Measurements from ENCODE around the gene DNAI2.

DNAI2 gene

DNA sequence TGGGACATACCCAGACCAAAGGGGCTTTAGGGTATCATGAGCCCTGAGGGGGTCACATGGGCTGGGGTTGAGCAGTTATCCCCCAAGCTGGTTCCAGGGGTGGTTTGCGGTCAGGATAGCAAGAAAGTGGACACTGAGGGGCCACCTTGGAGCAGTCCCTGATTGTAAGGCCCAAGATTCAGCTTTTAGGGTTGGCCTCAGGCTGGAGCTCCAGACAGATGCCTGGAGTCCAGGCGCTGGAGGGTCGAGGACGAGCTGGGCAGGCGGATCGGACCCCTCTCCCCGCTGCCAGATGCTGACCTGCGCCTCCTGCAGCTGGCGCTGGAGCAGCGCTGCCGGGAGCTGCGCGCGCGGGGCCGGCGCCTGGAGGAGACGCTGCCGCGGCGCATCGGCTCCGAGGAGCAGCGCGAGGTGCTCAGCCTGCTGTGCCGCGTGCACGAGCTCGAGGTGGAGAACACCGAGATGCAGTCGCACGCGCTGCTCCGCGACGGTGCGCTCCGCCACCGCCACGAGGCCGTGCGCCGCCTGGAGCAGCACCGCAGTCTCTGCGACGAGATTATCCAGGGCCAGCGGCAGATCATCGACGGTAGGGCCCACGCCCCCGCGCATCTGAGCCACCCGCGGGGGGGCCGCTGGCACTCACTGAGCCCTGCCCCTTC lies 77.6 kb downstream of the DNAI2 start:
- H3K27ac ChIP-seq (ENCODE audit: low read length): no peak overlapping the region
- H3K9me3 ChIP-seq (ENCODE audit: control insufficient read depth in 2 of 2, low read length in 2 of 2): no peaks in the 10 kb centered on the region
- H3K9ac ChIP-seq (ENCODE audit: low read length in 2 of 2): no peak overlapping the region
- H3K4me1 ChIP-seq (ENCODE audit: control insufficient read depth, insufficient read depth, low read length): no peaks in the 10 kb centered on the region
- H3K36me3 ChIP-seq (ENCODE audit: control insufficient read depth in 2 of 2, insufficient read depth in 2 of 2, low read length in 2 of 2): no peaks in the 10 kb centered on the region
- H3K27me3 ChIP-seq (ENCODE audit: control insufficient read depth in 1 of 2, insufficient read depth in 2 of 2, low read length in 2 of 2): peaks cover 44 to 52% of the 10 kb centered on the region in 2 donors
- H3K4me3 ChIP-seq (ENCODE audit: low read length in 2 of 2): no peak overlapping the region

DNA sequence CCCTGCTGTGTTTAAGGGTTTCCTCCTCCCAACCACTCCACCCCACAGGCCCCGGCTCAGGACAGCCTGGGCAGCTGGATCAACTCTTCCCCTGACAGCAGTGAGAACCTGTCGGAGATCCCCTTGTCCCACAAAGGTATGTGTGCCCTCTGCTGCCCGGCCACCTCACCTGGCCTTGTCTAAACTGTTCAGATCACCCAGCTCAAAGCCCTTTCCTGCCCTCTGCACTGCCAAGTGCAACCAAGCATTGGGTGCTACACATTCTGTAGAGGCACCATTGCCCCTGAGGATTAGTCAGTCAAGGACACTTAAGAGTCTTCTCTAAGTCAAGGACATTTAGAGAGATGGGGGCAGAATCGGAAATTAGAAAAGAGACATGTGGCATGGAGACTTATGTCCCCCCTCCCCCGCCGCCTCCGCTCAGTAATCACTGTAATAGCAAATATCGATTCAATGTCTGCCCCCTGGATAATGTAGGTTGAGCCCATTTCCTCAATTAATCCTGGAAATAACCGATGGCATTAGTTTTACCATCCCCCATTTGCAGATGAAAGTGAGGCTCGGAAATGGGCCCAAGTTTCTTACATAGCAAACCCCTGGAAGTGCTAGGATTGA lies 79.5 kb downstream of the DNAI2 start:
- no peak overlapping the region for H3K27ac ChIP-seq (ENCODE audit: low read length)
- peaks cover 53 to 65% of the 10 kb centered on the region in 2 donors for H3K27me3 ChIP-seq (ENCODE audit: control insufficient read depth in 1 of 2, insufficient read depth in 2 of 2, low read length in 2 of 2)
- H3K4me3 ChIP-seq (ENCODE audit: low read length in 2 of 2): no peak overlapping the region
- peaks cover 5% of the 10 kb centered on the region for H3K4me1 ChIP-seq (ENCODE audit: control insufficient read depth, insufficient read depth, low read length)
- no peaks in the 10 kb centered on the region for H3K36me3 ChIP-seq (ENCODE audit: control insufficient read depth in 2 of 2, insufficient read depth in 2 of 2, low read length in 2 of 2)
- no peak overlapping the region for H3K9ac ChIP-seq (ENCODE audit: low read length in 2 of 2)
- no peaks in the 10 kb centered on the region for H3K9me3 ChIP-seq (ENCODE audit: control insufficient read depth in 2 of 2, low read length in 2 of 2)

DNA sequence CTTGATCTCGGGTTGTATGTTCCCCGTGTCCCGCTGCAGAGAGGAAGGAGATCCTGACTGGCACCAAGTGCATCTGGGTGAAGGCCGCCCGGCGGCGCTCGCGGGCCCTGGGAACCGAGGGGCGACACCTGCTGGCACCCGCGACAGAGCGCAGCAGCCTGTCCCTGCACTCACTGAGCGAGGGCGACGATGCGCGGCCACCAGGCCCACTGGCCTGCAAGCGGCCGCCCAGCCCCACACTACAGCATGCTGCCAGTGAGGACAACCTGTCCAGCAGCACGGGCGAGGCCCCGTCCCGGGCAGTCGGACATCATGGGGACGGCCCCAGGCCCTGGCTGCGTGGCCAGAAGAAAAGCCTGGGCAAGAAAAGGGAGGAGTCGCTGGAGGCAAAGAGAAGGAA lies 80.1 kb downstream of the DNAI2 start:
- H3K27ac ChIP-seq (ENCODE audit: low read length): no peak overlapping the region
- no peak overlapping the region for H3K9ac ChIP-seq (ENCODE audit: low read length in 2 of 2)
- H3K36me3 ChIP-seq (ENCODE audit: control insufficient read depth in 2 of 2, insufficient read depth in 2 of 2, low read length in 2 of 2): no peaks in the 10 kb centered on the region
- no peaks in the 10 kb centered on the region for H3K9me3 ChIP-seq (ENCODE audit: control insufficient read depth in 2 of 2, low read length in 2 of 2)
- H3K27me3 ChIP-seq (ENCODE audit: control insufficient read depth in 1 of 2, insufficient read depth in 2 of 2, low read length in 2 of 2): peaks cover 55 to 66% of the 10 kb centered on the region in 2 donors
- no peak overlapping the region for H3K4me3 ChIP-seq (ENCODE audit: low read length in 2 of 2)
- H3K4me1 ChIP-seq (ENCODE audit: control insufficient read depth, insufficient read depth, low read length): peaks cover 5% of the 10 kb centered on the region

DNA sequence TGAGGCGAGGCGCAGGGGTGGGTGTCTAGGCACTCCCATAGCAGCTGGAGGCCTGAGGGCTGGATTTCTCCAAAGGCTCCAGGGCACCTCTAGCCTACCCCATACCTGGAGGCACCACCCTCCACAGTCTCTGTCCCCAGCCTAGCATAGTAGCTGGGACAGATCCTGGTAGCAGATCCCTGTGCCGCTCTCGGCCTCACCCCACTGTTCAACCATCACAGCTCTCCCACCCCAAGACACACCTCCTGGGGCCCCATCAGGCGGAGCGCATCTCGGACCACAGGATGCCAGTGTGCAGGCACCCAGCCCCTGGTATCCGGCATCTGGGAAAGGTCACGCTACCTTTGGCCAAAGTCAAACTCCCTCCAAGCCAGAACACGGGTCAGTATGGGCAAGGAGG lies 80.5 kb downstream of the DNAI2 start:
- H3K27me3 ChIP-seq (ENCODE audit: control insufficient read depth in 1 of 2, insufficient read depth in 2 of 2, low read length in 2 of 2): peaks cover 54 to 67% of the 10 kb centered on the region in 2 donors
- no peak overlapping the region for H3K9ac ChIP-seq (ENCODE audit: low read length in 2 of 2)
- H3K9me3 ChIP-seq (ENCODE audit: control insufficient read depth in 2 of 2, low read length in 2 of 2): no peaks in the 10 kb centered on the region
- no peak overlapping the region for H3K4me3 ChIP-seq (ENCODE audit: low read length in 2 of 2)
- H3K36me3 ChIP-seq (ENCODE audit: control insufficient read depth in 2 of 2, insufficient read depth in 2 of 2, low read length in 2 of 2): no peaks in the 10 kb centered on the region
- no peak overlapping the region for H3K27ac ChIP-seq (ENCODE audit: low read length)
- peaks cover 5% of the 10 kb centered on the region for H3K4me1 ChIP-seq (ENCODE audit: control insufficient read depth, insufficient read depth, low read length)

DNA sequence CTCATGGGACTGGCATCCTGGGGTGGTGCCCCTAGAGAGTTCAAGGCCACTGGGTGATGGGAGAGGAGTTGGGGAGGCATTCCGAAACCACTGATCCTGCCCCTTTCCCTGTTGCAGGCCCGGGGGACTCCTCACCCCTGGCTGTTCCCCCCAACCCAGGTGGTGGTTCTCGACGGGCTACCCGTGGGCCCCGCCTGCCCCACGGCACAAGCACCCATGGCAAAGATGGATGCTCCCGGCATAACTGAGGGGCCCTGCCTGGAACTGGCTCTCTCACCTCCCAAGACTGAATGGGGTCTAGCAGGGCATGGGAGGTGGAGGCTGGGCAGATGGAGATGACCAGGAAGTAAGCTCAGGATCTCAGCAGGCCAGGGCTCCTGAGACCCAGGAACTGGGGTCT lies 81.0 kb downstream of the DNAI2 start:
- Histone ChIP-seq H3K9me3 (ENCODE audit: control insufficient read depth in 2 of 2, low read length in 2 of 2) (no peaks in the 10 kb centered on the region), H3K4me3 (ENCODE audit: low read length in 2 of 2) (no peak overlapping the region), H3K4me1 (ENCODE audit: control insufficient read depth, insufficient read depth, low read length) (peaks cover 5% of the 10 kb centered on the region), H3K27me3 (ENCODE audit: control insufficient read depth in 1 of 2, insufficient read depth in 2 of 2, low read length in 2 of 2) (peaks cover 59 to 72% of the 10 kb centered on the region in 2 donors), H3K9ac (ENCODE audit: low read length in 2 of 2) (no peak overlapping the region), H3K36me3 (ENCODE audit: control insufficient read depth in 2 of 2, insufficient read depth in 2 of 2, low read length in 2 of 2) (no peaks in the 10 kb centered on the region), H3K27ac (ENCODE audit: low read length) (no peak overlapping the region)

DNA sequence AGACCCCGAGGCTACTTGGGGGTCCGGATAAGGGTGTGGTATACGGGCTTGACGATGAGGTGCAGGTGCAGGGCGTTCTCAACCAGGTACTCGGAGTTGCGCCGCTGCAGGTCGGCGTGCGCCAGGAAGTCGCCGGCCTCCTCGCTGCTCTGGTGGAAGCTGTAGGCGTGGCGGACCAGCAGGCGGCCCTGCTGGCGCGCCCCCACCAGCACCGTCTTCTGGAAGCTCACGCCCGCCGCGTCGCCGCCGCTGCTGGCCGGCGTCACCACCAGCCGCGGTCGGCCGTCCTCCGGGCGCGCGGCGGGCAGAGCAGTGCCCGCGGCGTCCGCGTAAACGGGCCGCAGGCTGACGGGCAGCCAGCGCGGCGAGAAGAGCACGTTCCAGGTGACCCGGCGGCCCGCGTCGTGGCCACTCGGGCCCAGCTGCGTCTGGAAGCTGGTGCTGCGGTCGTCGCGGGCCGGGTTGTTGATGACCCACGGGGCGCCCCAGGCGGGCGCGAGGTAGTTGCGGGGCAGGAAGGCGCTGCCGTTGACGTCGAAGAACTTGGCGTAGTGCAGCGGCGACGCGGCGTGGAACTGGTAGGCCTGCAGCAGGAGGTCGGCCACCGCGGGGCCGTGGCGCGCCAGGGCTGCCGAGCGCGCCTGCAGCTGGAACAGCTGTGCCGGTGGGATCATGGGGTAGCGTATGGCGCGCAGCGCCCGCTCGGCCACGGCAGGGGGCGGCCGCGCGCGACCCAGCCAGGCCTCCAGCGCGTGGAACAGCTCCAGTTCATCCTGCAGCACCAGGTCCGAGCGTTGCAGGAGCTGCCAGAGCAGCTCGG lies 82.8 kb downstream of the DNAI2 start:
- H3K36me3 ChIP-seq (ENCODE audit: control insufficient read depth in 2 of 2, insufficient read depth in 2 of 2, low read length in 2 of 2): no peaks in the 10 kb centered on the region
- H3K27ac ChIP-seq (ENCODE audit: low read length): no peak overlapping the region
- no peak overlapping the region for H3K9ac ChIP-seq (ENCODE audit: low read length in 2 of 2)
- peaks cover 72 to 78% of the 10 kb centered on the region in 2 donors for H3K27me3 ChIP-seq (ENCODE audit: control insufficient read depth in 1 of 2, insufficient read depth in 2 of 2, low read length in 2 of 2)
- no peaks in the 10 kb centered on the region for H3K9me3 ChIP-seq (ENCODE audit: control insufficient read depth in 2 of 2, low read length in 2 of 2)
- peak overlapping the region in 1 of 2 donors; percentile 22 for H3K4me3 ChIP-seq (ENCODE audit: low read length in 2 of 2)
- peaks cover 12% of the 10 kb centered on the region for H3K4me1 ChIP-seq (ENCODE audit: control insufficient read depth, insufficient read depth, low read length)

DNA sequence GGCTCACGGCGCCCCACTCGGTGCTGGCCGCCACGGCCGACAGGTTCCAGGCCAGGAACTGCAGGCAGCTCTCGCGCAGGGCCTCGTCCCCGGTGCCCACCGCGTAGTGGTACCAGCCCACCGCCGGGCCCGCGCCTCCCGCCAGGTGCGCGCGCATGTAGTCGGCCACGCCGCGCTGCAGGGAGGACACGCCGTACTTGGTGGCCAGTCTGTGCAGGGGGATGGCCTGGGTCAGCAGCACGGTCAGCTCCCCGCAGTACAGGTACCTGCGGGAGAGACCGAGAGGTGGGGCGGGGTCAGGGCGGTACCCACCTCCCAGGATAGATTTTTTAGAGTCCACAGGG lies 83.4 kb downstream of the DNAI2 start:
- no peak overlapping the region for H3K9ac ChIP-seq (ENCODE audit: low read length in 2 of 2)
- H3K27me3 ChIP-seq (ENCODE audit: control insufficient read depth in 1 of 2, insufficient read depth in 2 of 2, low read length in 2 of 2): peaks cover 75 to 78% of the 10 kb centered on the region in 2 donors
- H3K27ac ChIP-seq (ENCODE audit: low read length): no peak overlapping the region
- no peaks in the 10 kb centered on the region for H3K9me3 ChIP-seq (ENCODE audit: control insufficient read depth in 2 of 2, low read length in 2 of 2)
- peaks cover 14% of the 10 kb centered on the region for H3K4me1 ChIP-seq (ENCODE audit: control insufficient read depth, insufficient read depth, low read length)
- no peaks in the 10 kb centered on the region for H3K36me3 ChIP-seq (ENCODE audit: control insufficient read depth in 2 of 2, insufficient read depth in 2 of 2, low read length in 2 of 2)
- no peak overlapping the region for H3K4me3 ChIP-seq (ENCODE audit: low read length in 2 of 2)

DNA sequence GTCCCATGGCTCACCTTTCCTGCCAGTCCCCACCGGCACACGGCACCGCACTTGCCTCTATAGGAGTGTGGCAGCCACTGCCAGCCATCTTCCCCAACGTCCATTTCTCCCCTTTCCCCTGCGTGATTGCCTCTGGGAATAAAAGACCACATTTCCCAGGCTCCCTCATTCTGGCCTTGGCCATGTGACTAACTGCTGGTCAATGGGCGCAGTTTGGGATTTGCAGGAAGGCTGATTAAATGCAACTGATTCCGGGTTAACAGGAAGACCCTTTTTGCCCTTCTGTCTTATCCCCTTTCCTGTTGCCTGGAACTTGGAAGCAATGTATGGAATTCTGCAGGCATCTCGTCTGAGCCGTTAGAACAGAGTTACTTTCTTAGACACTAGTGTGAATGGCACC lies 84.7 kb downstream of the DNAI2 start:
- Histone ChIP-seq H3K4me3 (ENCODE audit: low read length in 2 of 2) (no peak overlapping the region), H3K27me3 (ENCODE audit: control insufficient read depth in 1 of 2, insufficient read depth in 2 of 2, low read length in 2 of 2) (peaks cover 64 to 68% of the 10 kb centered on the region in 2 donors), H3K9me3 (ENCODE audit: control insufficient read depth in 2 of 2, low read length in 2 of 2) (no peaks in the 10 kb centered on the region), H3K36me3 (ENCODE audit: control insufficient read depth in 2 of 2, insufficient read depth in 2 of 2, low read length in 2 of 2) (no peaks in the 10 kb centered on the region), H3K9ac (ENCODE audit: low read length in 2 of 2) (no peak overlapping the region), H3K4me1 (ENCODE audit: control insufficient read depth, insufficient read depth, low read length) (peaks cover 14% of the 10 kb centered on the region), H3K27ac (ENCODE audit: low read length) (no peak overlapping the region)

DNA sequence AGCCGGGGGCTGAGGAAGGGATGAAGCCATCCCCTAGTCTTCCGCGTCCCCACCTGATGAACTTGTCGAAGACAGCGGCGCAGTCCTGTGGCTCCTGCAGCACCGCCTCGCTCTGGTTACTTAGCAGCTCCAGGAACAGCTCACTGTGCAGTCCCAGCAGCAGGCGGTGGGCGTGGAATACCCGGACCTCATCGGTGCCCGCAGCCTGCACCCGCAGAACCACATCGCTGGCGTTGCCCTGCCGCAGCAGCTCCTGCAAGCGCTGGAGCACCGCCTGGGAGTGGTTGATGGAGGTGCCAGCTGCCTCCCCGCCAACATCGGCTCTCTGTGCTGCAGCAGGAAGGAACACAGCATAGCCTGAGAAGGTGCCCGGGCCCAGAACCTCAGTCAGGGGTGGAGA lies 85.9 kb downstream of the DNAI2 start:
- H3K4me1 ChIP-seq (ENCODE audit: control insufficient read depth, insufficient read depth, low read length): peaks cover 14% of the 10 kb centered on the region
- no peak overlapping the region for H3K27ac ChIP-seq (ENCODE audit: low read length)
- peaks cover 57 to 59% of the 10 kb centered on the region in 2 donors for H3K27me3 ChIP-seq (ENCODE audit: control insufficient read depth in 1 of 2, insufficient read depth in 2 of 2, low read length in 2 of 2)
- no peak overlapping the region for H3K4me3 ChIP-seq (ENCODE audit: low read length in 2 of 2)
- no peaks in the 10 kb centered on the region for H3K9me3 ChIP-seq (ENCODE audit: control insufficient read depth in 2 of 2, low read length in 2 of 2)
- no peaks in the 10 kb centered on the region for H3K36me3 ChIP-seq (ENCODE audit: control insufficient read depth in 2 of 2, insufficient read depth in 2 of 2, low read length in 2 of 2)
- H3K9ac ChIP-seq (ENCODE audit: low read length in 2 of 2): no peak overlapping the region

DNA sequence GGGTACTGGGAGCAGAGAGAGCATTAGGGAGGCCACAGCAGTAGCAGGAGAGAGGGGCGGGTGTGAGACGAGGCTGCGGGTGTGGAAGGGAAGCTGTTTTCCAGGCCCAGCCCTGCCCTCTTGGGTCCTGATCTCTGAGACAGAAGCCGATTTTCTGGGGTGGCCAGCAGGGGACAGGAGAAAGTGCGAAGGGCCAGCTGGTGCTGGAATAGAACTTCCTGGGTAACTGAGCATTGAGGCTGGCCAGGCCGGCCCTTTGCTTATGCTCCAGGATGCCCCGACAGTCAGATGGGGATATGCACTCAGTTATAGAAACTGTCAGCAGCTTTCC lies 86.8 kb downstream of the DNAI2 start:
- no peaks in the 10 kb centered on the region for H3K36me3 ChIP-seq (ENCODE audit: control insufficient read depth in 2 of 2, insufficient read depth in 2 of 2, low read length in 2 of 2)
- peaks cover 51 to 54% of the 10 kb centered on the region in 2 donors for H3K27me3 ChIP-seq (ENCODE audit: control insufficient read depth in 1 of 2, insufficient read depth in 2 of 2, low read length in 2 of 2)
- peaks cover 14% of the 10 kb centered on the region for H3K4me1 ChIP-seq (ENCODE audit: control insufficient read depth, insufficient read depth, low read length)
- no peak overlapping the region for H3K4me3 ChIP-seq (ENCODE audit: low read length in 2 of 2)
- no peaks in the 10 kb centered on the region for H3K9me3 ChIP-seq (ENCODE audit: control insufficient read depth in 2 of 2, low read length in 2 of 2)
- no peak overlapping the region for H3K9ac ChIP-seq (ENCODE audit: low read length in 2 of 2)
- no peak overlapping the region for H3K27ac ChIP-seq (ENCODE audit: low read length)

All from stomach smooth muscle (tissue), 2 donors.